Hepatocyte (in vitro differentiated cells): ENCODE results near the gene P4HB.

Source experiments
- CTCF ChIP-seq: fragments of 200-600 bp; sonication (generic); IDR thresholded peaks from 2 replicates; pipeline ENCODE4 v1.5.1; 2016; ENCODE audit warnings: antibody characterized with exemption, mild to moderate bottlenecking; ENCODE audit not compliant: poor library complexity
- EZH2 ChIP-seq: fragments of 200-600 bp; sonication (generic); IDR thresholded peaks from 2 replicates; pipeline ENCODE4 v1.6.1; 2016; ENCODE audit warnings: antibody characterized with exemption, mild to moderate bottlenecking, borderline replicate concordance

GRCh38 chr17:81907219-81908145 lies 47.1 kb upstream of the P4HB start:
- TF ChIP-seq CTCF: no peak
- TF ChIP-seq EZH2: no peak
